ENCODE data around the gene COL23A1. TPM values are rescaled to one million over a fixed set of nuclear protein-coding genes. Genes with fewer than 3 reads are reported as not detected.

The COL23A1 gene
- total and polyA plus RNA-seq, 4 donors: 0.76 to 4.4 (median 1.3) TPM

GRCh38 chr5:178284996-178285395 lies 305.2 kb downstream of the COL23A1 start:
- no peak for TF ChIP-seq CTCF (IDR thresholded peaks at IDR 0.05; ENCODE audit: control extremely low read depth, extremely low read depth)
- Histone ChIP-seq H3K9ac (ENCODE audit: insufficient read depth in 1 of 2, low read length in 2 of 2) (no peak overlapping the region), H3K27ac (ENCODE audit: low read depth in 1 of 2, low read length in 1 of 2) (no peak overlapping the region), H3K9me3 (ENCODE audit: control insufficient read depth in 4 of 4, insufficient read depth in 3 of 4, low read length in 3 of 4) (peaks cover 0 to 5% (median 0%) of the 10 kb centered on the region in 4 donors), H3K36me3 (ENCODE audit: control insufficient read depth in 4 of 4, insufficient read depth in 4 of 4, low read length in 4 of 4) (no peaks in the 10 kb centered on the region), H3K27me3 (ENCODE audit: control insufficient read depth in 3 of 3, insufficient read depth in 3 of 3, low read length in 2 of 3) (no peaks in the 10 kb centered on the region), H3K4me3 (no peak overlapping the region), H3K4me1 (ENCODE audit: control insufficient read depth in 5 of 5, insufficient read depth in 5 of 5, low read length in 5 of 5) (peaks cover 0 to 23% (median 11%) of the 10 kb centered on the region in 5 donors)
- ATAC-seq (ENCODE audit: insufficient read depth, low FRiP score) (no peak), DNase-seq (no peak)
- WGBS, 2 donors: 84 to 90% methylated on average over 7 of the region's 7 CpGs

- H3K27me3 ChIP-seq (ENCODE audit: control insufficient read depth in 3 of 3, insufficient read depth in 3 of 3, low read length in 2 of 3): no peaks in the 10 kb centered on the region
- TF ChIP-seq CTCF (IDR thresholded peaks at IDR 0.05; ENCODE audit: control extremely low read depth, extremely low read depth): no peak
- H3K36me3 ChIP-seq (ENCODE audit: control insufficient read depth in 4 of 4, insufficient read depth in 4 of 4, low read length in 4 of 4): no peaks in the 10 kb centered on the region
- DNase-seq (no peak), ATAC-seq (ENCODE audit: insufficient read depth, low FRiP score) (no peak)
- peaks cover 0 to 25% (median 8%) of the 10 kb centered on the region in 5 donors for H3K4me1 ChIP-seq (ENCODE audit: control insufficient read depth in 5 of 5, insufficient read depth in 5 of 5, low read length in 5 of 5)
- no peak overlapping the region for H3K27ac ChIP-seq (ENCODE audit: low read depth in 1 of 2, low read length in 1 of 2)
- no peak overlapping the region for H3K9ac ChIP-seq (ENCODE audit: insufficient read depth in 1 of 2, low read length in 2 of 2)
- H3K4me3 ChIP-seq: no peak overlapping the region
- 38 to 45% methylated on average over 3 of the region's 3 CpGs for WGBS, 2 donors
- peaks cover 0 to 5% (median 0%) of the 10 kb centered on the region in 4 donors for H3K9me3 ChIP-seq (ENCODE audit: control insufficient read depth in 4 of 4, insufficient read depth in 3 of 4, low read length in 3 of 4)
Measured at GRCh38 chr5:178284093-178284675, 306.0 kb downstream of the COL23A1 start.

GRCh38 chr5:178283520-178283919 lies 306.7 kb downstream of the COL23A1 start:
- ATAC-seq (ENCODE audit: insufficient read depth, low FRiP score) (no peak), DNase-seq (no peak)
- no peak overlapping the region for H3K4me3 ChIP-seq
- WGBS, 2 donors: 83 to 85% methylated on average over 3 of the region's 3 CpGs
- peaks cover 0 to 5% (median 0%) of the 10 kb centered on the region in 4 donors for H3K9me3 ChIP-seq (ENCODE audit: control insufficient read depth in 4 of 4, insufficient read depth in 3 of 4, low read length in 3 of 4)
- no peak overlapping the region for H3K27ac ChIP-seq (ENCODE audit: low read depth in 1 of 2, low read length in 1 of 2)
- H3K36me3 ChIP-seq (ENCODE audit: control insufficient read depth in 4 of 4, insufficient read depth in 4 of 4, low read length in 4 of 4): no peaks in the 10 kb centered on the region
- H3K9ac ChIP-seq (ENCODE audit: insufficient read depth in 1 of 2, low read length in 2 of 2): no peak overlapping the region
- no peaks in the 10 kb centered on the region for H3K27me3 ChIP-seq (ENCODE audit: control insufficient read depth in 3 of 3, insufficient read depth in 3 of 3, low read length in 2 of 3)
- no peak for TF ChIP-seq CTCF (IDR thresholded peaks at IDR 0.05; ENCODE audit: control extremely low read depth, extremely low read depth)
- peaks cover 0 to 18% (median 2%) of the 10 kb centered on the region in 5 donors for H3K4me1 ChIP-seq (ENCODE audit: control insufficient read depth in 5 of 5, insufficient read depth in 5 of 5, low read length in 5 of 5)

GRCh38 chr5:178282391-178282790 lies 307.8 kb downstream of the COL23A1 start:
- ATAC-seq (ENCODE audit: insufficient read depth, low FRiP score): no peak

More at GRCh38 chr5:178282391-178282790, 307.8 kb downstream of the COL23A1 start:
- Histone ChIP-seq H3K36me3 (ENCODE audit: control insufficient read depth in 4 of 4, insufficient read depth in 4 of 4, low read length in 4 of 4) (no peaks in the 10 kb centered on the region), H3K4me3 (no peak overlapping the region), H3K9ac (ENCODE audit: insufficient read depth in 1 of 2, low read length in 2 of 2) (no peak overlapping the region), H3K9me3 (ENCODE audit: control insufficient read depth in 4 of 4, insufficient read depth in 3 of 4, low read length in 3 of 4) (peaks cover 0 to 5% (median 0%) of the 10 kb centered on the region in 4 donors), H3K27ac (ENCODE audit: low read depth in 1 of 2, low read length in 1 of 2) (no peak overlapping the region), H3K27me3 (ENCODE audit: control insufficient read depth in 3 of 3, insufficient read depth in 3 of 3, low read length in 2 of 3) (no peaks in the 10 kb centered on the region), H3K4me1 (ENCODE audit: control insufficient read depth in 5 of 5, insufficient read depth in 5 of 5, low read length in 5 of 5) (peaks cover 0 to 11% (median 2%) of the 10 kb centered on the region in 5 donors)
- DNase-seq: no peak
- TF ChIP-seq CTCF (IDR thresholded peaks at IDR 0.05; ENCODE audit: control extremely low read depth, extremely low read depth): no peak
- 90 to 92% methylated on average over 4 of the region's 4 CpGs for WGBS, 2 donors
